Spleen (tissue), 11 donors: ENCODE measurements around the gene MRRF. TPM values are rescaled to one million over a fixed set of nuclear protein-coding genes. Genes with fewer than 3 reads are reported as not detected.

Source experiments
- DNase-seq: peaks from one replicate; pipeline ENCODE4 v3.0.0-alpha.2; 2020
- H3K27ac ChIP-seq, 8 donors: fragments of 200-600 bp; sonication (generic) in 7 of 8; 1 replicate in 4 of 8; 2 replicates in 4 of 8; pipeline versions ENCODE4 v1.5.0 to v1.8.0; 2016 to 2021; ENCODE audit warnings: inconsistent platforms in 4 of 8, mild to moderate bottlenecking in 4 of 8, moderate library complexity in 1 of 8
- H3K27me3 ChIP-seq, 7 donors: fragments of 200-600 bp; sonication (generic) in 6 of 7; replicated peaks in 1 of 7; 1 replicate in 4 of 7; 2 replicates in 3 of 7; pipeline versions ENCODE4 v1.5.0 to v1.8.0; 2016 to 2021; ENCODE audit warnings: inconsistent platforms in 3 of 7, mild to moderate bottlenecking in 1 of 7
- H3K36me3 ChIP-seq, 6 donors: fragments of 200-600 bp; sonication (generic) in 5 of 6; 1 replicate in 4 of 6; 2 replicates in 2 of 6; pipeline versions ENCODE4 v1.5.0 to v1.8.0; 2016 to 2021; ENCODE audit warnings: inconsistent platforms in 2 of 6
- H3K4me1 ChIP-seq, 6 donors: fragments of 200-600 bp; sonication (generic) in 5 of 6; 1 replicate in 3 of 6; 2 replicates in 3 of 6; pipeline versions ENCODE4 v1.5.0 to v1.8.0; 2016 to 2021; ENCODE audit warnings: inconsistent platforms in 3 of 6
- H3K4me3 ChIP-seq, 8 donors: fragments of 200-600 bp; sonication (generic) in 7 of 8; 1 replicate in 4 of 8; 2 replicates in 4 of 8; pipeline versions ENCODE4 v1.5.0 to v1.8.0; 2016 to 2021; ENCODE audit warnings: inconsistent platforms in 4 of 8, mild to moderate bottlenecking in 4 of 8, moderate library complexity in 2 of 8
- H3K9me3 ChIP-seq, 8 donors: fragments of 200-600 bp; sonication (generic) in 7 of 8; 1 replicate in 4 of 8; 2 replicates in 4 of 8; pipeline versions ENCODE4 v1.5.0 to v1.8.0; 2016 to 2021; ENCODE audit warnings: inconsistent platforms in 4 of 8
- POLR2A ChIP-seq, 3 donors: fragments of 450-650 bp; IDR thresholded peaks; one replicate each; pipeline ENCODE4 v1.5.1; 2017; ENCODE audit warnings: antibody characterized with exemption in 3 of 3, mild to moderate bottlenecking in 1 of 3
- POLR2AphosphoS5 ChIP-seq, 3 donors: sonication (generic); formaldehyde crosslinking; IDR thresholded peaks; one replicate each; pipeline ENCODE4 v1.5.1; 2017; ENCODE audit warnings: antibody characterized with exemption in 3 of 3
- whole genome bisulfite sequencing, 5 donors: extraction: QIAGEN DNeasy Blood & Tissue Kit in 3 of 5; methylation state at CpG; one replicate each; pipeline versions ENCODE4 v1.1.5 to v1.1.7; 2013 to 2018; 5-methylcytosine and 5-hydroxymethylcytosine counted together
- intact Hi-C: fragments of 100-400 bp; cut with DNase I; formaldehyde crosslinking; loops from one replicate; pipeline ENCODE4 v1.15.0; 2023; ENCODE audit warnings: low total_unique reads
- polyA plus RNA-seq, 3 donors: library from polyadenylated mRNA; stranded (reverse); fragments of 200-250 nt; gene quantifications; one replicate each; pipeline ENCODE4 v1.2.1, GENCODE V29; 2013
- total RNA-seq, 7 donors: library from RNA; depleted of rRNA in 3 of 7; stranded (reverse); fragments of >200 nt in 3 of 7; fragmentation: NEBNext Ultra II Directional in 4 of 7; extraction: Animal tissue kit (Norgen Biotek cat#: 25700) in 4 of 7; gene quantifications; one replicate each; pipeline versions ENCODE4 v1.1.0 to v1.2.1, GENCODE V29; 2016 to 2021
- TF ChIP-seq, protein P1 (sequence below), 11 experiments: fragments of 200-600 bp in 7 of 11; fragments of 450-650 bp in 4 of 11; sonication (generic) in 4 of 11; IDR thresholded peaks in 8 of 11; conservative IDR thresholded peaks in 3 of 11; 1 replicate in 7 of 11; 2 replicates in 4 of 11; pipeline versions ENCODE4 v1.4.0 to v1.8.0; 2016 to 2021; ENCODE audit warnings: antibody characterized with exemption in 11 of 11, inconsistent platforms in 4 of 11, mild to moderate bottlenecking in 1 of 11
- donor health status: healthy with polysubstance abuse.
- donor health status: DM: no; HTN: no; CAD: no; lungs with moderate emphysema.
- donor health status: DM: no; HTN: no; CAD: no.
- donor health status: Bipolar disorder and iron deficiency.
- donor health status: healthy.
- donor health status: DM: no; HTN: no; CAD: no.
- donor health status: DM: yes; HTN: yes; CAD: no.

Gene MRRF
- total and polyA plus RNA-seq, 10 donors, result 23.1 to 44.8 (median 38.9) TPM

GRCh38 chr9:122218935-122219855, 45.5 kb upstream of the MRRF start:
- Histone ChIP-seq H3K4me3 (peak overlapping the region in 6 of 8 donors; percentile 12 to 61 (median 22)), H3K27me3 (peaks cover 0 to 100% (median 70%) of the 10 kb centered on the region in 7 donors)

GRCh38 chr9:122219856-122220672, 44.6 kb upstream of the MRRF start:
- WGBS, 5 donors, result 35 to 40% (median 37%) methylated on average over 42 to 57 of the region's 57 CpGs
- Histone ChIP-seq H3K27me3 (peaks cover 0 to 100% (median 63%) of the 10 kb centered on the region in 7 donors), H3K9me3 (no peaks in the 10 kb centered on the region), H3K4me1 (peaks cover 12 to 30% (median 23%) of the 10 kb centered on the region in 6 donors), H3K4me3 (peak overlapping the region in 5 of 8 donors; percentile 12 to 61 (median 25)), H3K36me3 (no peaks in the 10 kb centered on the region), H3K27ac (no peak overlapping the region)
- intact Hi-C loops, result no loop called here
- TF ChIP-seq POLR2AphosphoS5 (IDR thresholded peaks at IDR 0.05) (peak in 1 of 3 donors; percentile 34), POLR2A (IDR thresholded peaks at IDR 0.05) (no peak)
- TF ChIP-seq, protein P1, sequence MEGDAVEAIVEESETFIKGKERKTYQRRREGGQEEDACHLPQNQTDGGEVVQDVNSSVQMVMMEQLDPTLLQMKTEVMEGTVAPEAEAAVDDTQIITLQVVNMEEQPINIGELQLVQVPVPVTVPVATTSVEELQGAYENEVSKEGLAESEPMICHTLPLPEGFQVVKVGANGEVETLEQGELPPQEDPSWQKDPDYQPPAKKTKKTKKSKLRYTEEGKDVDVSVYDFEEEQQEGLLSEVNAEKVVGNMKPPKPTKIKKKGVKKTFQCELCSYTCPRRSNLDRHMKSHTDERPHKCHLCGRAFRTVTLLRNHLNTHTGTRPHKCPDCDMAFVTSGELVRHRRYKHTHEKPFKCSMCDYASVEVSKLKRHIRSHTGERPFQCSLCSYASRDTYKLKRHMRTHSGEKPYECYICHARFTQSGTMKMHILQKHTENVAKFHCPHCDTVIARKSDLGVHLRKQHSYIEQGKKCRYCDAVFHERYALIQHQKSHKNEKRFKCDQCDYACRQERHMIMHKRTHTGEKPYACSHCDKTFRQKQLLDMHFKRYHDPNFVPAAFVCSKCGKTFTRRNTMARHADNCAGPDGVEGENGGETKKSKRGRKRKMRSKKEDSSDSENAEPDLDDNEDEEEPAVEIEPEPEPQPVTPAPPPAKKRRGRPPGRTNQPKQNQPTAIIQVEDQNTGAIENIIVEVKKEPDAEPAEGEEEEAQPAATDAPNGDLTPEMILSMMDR (IDR thresholded peaks at IDR 0.05 in 8 of 11, conservative IDR thresholded peaks at IDR 0.05 in 3 of 11), result no peak
- no peak for DNase-seq

More at GRCh38 chr9:122218935-122219855, 45.5 kb upstream of the MRRF start:
- peaks cover 12 to 36% (median 24%) of the 10 kb centered on the region in 6 donors for H3K4me1 ChIP-seq
- DNase-seq, result no peak
- intact Hi-C loops, result no loop called here
- WGBS, 5 donors, result 2 to 5% (median 3%) methylated on average over 42 to 59 of the region's 59 CpGs
- no peaks in the 10 kb centered on the region for H3K36me3 ChIP-seq
- TF ChIP-seq POLR2AphosphoS5 (IDR thresholded peaks at IDR 0.05), result peak in 1 of 3 donors; percentile 34
- TF ChIP-seq, protein P1 (IDR thresholded peaks at IDR 0.05 in 8 of 11, conservative IDR thresholded peaks at IDR 0.05 in 3 of 11), result no peak
- H3K9me3 ChIP-seq, result no peaks in the 10 kb centered on the region
- H3K27ac ChIP-seq, result no peak overlapping the region

- peaks cover 0 to 100% (median 64%) of the 10 kb centered on the region in 7 donors for H3K27me3 ChIP-seq
- intact Hi-C loops, result no loop called here
- TF ChIP-seq, protein P1 (IDR thresholded peaks at IDR 0.05 in 8 of 11, conservative IDR thresholded peaks at IDR 0.05 in 3 of 11), result no peak
- TF ChIP-seq POLR2AphosphoS5 (IDR thresholded peaks at IDR 0.05) (no peak), POLR2A (IDR thresholded peaks at IDR 0.05) (no peak)
- no peaks in the 10 kb centered on the region for H3K36me3 ChIP-seq
- no peaks in the 10 kb centered on the region for H3K9me3 ChIP-seq
- H3K4me1 ChIP-seq, result peaks cover 12 to 32% (median 23%) of the 10 kb centered on the region in 6 donors
- DNase-seq, result no peak
- no peak overlapping the region for H3K27ac ChIP-seq
- 55 to 65% (median 56%) methylated on average over 11 to 18 of the region's 18 CpGs for WGBS, 5 donors
- peak overlapping the region in 1 of 8 donors; percentile 61 for H3K4me3 ChIP-seq
Measured at GRCh38 chr9:122220673-122221182, 44.0 kb upstream of the MRRF start.
